ENCODE results near the gene PNRC2. TPM values are rescaled to one million over a fixed set of nuclear protein-coding genes. Genes with fewer than 3 reads are reported as not detected.

Gene PNRC2
- total and polyA plus RNA-seq, 4 donors, result 75.3 to 141 (median 94.1) TPM

GRCh38 chr1:23916209-23917131, 43.2 kb upstream of the PNRC2 start:
- H3K4me3 ChIP-seq (ENCODE audit: low read length in 2 of 2), result no peak overlapping the region
- H3K9me3 ChIP-seq (ENCODE audit: control insufficient read depth, low read length), result no peaks in the 10 kb centered on the region
- H3K4me1 ChIP-seq (ENCODE audit: control insufficient read depth in 1 of 2, insufficient read depth in 2 of 2, low read length in 2 of 2), result no peaks in the 10 kb centered on the region
- ATAC-seq (ENCODE audit: low FRiP score), result peak; percentile 71
- 53 to 62% methylated on average over 12 of the region's 12 CpGs for WGBS, 2 donors
- no peaks in the 10 kb centered on the region for H3K36me3 ChIP-seq (ENCODE audit: control insufficient read depth in 1 of 2, insufficient read depth in 2 of 2, low read length in 1 of 2)
- intact Hi-C loops (cut with DNase I), result loop anchor here (1.0 to 10.0 kb wide), 3 partner anchors 102 to 144 kb away; no protein-coding TSS in a partner anchor
- peak; percentile 78 to 79 for DNase-seq
- no peak overlapping the region for H3K27ac ChIP-seq (ENCODE audit: low read depth in 1 of 2, low read length in 2 of 2)
- no peaks in the 10 kb centered on the region for H3K27me3 ChIP-seq (ENCODE audit: control insufficient read depth in 1 of 2, insufficient read depth in 2 of 2, low read length in 1 of 2)

DNA sequence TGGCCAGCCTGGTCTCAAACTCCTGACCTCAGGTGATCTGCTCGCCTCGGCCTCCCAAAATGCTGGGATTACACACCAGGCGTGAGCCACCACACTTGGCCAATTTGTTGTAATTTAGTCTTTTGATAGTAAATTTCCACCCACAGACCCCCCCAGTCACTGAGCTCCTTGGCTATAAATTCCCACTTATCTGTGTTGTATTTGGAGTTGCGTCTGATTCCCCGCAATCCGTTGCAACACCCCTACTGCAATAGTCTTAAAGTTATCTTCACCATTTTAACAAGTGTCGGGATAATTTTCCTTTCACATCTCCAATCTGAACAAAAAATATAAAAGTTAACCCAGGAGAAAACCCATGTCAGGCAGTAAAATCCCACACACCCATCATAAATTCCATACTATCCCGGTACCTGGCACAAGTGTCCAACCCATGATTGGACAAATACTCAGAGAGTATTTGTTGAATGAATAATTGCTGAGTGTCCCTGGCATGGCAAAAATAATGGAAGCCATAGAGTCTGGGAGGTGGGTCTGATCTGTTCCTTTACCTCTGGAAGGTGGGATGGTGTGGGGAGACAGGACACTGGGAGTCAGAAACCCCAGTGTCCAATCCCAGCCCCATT, 37.2 kb upstream of the PNRC2 start:
- intact Hi-C loops (cut with DNase I), result loop anchor here in 1 of 2 donors (5.0 kb wide), 1 partner anchor 105 kb away; no protein-coding TSS in a partner anchor
- no peak overlapping the region for H3K27ac ChIP-seq (ENCODE audit: low read depth in 1 of 2, low read length in 2 of 2)
- H3K27me3 ChIP-seq (ENCODE audit: control insufficient read depth in 1 of 2, insufficient read depth in 2 of 2, low read length in 1 of 2), result no peaks in the 10 kb centered on the region
- H3K4me3 ChIP-seq (ENCODE audit: low read length in 2 of 2), result no peak overlapping the region
- DNase-seq (no peak), ATAC-seq (ENCODE audit: low FRiP score) (no peak)
- H3K4me1 ChIP-seq (ENCODE audit: control insufficient read depth in 1 of 2, insufficient read depth in 2 of 2, low read length in 2 of 2), result no peaks in the 10 kb centered on the region
- no peaks in the 10 kb centered on the region for H3K36me3 ChIP-seq (ENCODE audit: control insufficient read depth in 1 of 2, insufficient read depth in 2 of 2, low read length in 1 of 2)
- 39% methylated on average over 8 of the region's 8 CpGs for WGBS, 2 donors
- no peaks in the 10 kb centered on the region for H3K9me3 ChIP-seq (ENCODE audit: control insufficient read depth, low read length)

DNA sequence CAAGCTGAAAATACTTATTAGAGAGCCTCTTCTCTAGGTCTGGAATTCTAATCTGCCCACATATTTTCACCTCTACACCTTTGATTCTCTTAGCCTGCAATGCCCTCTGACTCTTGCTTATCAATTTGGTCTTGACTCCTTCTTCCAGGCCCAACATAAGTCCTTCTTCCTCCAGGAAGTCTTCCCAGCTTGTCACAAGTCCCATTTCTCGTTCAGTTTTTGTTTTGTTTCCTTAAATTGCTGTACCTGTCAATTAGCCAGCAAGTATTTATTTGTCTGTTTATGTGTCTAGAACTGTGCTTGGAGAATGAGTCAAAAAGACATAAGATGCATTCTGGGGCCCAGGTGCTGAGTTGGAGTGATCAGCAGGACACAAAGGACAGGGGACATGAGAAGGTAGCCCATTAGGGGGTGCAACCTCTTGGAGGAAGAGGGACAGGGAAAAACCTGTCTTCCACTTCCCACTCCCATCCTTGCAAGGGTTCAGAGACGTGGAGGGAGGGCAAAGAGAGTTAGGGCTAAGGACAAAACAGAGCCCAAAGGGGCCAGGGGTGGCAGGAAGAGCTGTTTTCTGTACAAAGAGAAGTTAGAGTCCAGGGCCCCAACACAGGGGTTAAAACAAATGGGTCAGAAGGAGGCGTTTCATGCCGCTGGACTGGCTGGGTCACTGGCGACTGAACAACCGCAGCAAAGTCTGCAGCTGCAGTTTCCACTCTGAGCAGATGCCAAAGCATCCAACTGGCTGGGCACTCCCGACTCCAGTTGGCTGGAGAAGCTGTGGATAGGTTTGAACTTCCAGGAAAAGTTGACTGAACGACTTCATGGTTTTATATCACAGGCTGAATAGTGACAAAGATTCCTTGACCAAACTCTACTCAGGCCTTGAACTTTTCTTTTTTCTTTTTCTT, 35.8 kb upstream of the PNRC2 start:
- ATAC-seq (ENCODE audit: low FRiP score) (peak; percentile 54), DNase-seq (peak; percentile 78 to 80)
- intact Hi-C loops (cut with DNase I), result loop anchor here in 1 of 2 donors (5.0 kb wide), 1 partner anchor 103 kb away; no protein-coding TSS in a partner anchor

GRCh38 chr1:23924601-23925000, 35.0 kb upstream of the PNRC2 start:
- 95% methylated on average over 11 of the region's 11 CpGs for WGBS, 2 donors
- Histone ChIP-seq H3K9me3 (ENCODE audit: control insufficient read depth, low read length) (no peaks in the 10 kb centered on the region), H3K4me1 (ENCODE audit: control insufficient read depth in 1 of 2, insufficient read depth in 2 of 2, low read length in 2 of 2) (no peaks in the 10 kb centered on the region), H3K4me3 (ENCODE audit: low read length in 2 of 2) (no peak overlapping the region), H3K27ac (ENCODE audit: low read depth in 1 of 2, low read length in 2 of 2) (peak overlapping the region in 1 of 2 donors; percentile 21), H3K36me3 (ENCODE audit: control insufficient read depth in 1 of 2, insufficient read depth in 2 of 2, low read length in 1 of 2) (no peaks in the 10 kb centered on the region), H3K27me3 (ENCODE audit: control insufficient read depth in 1 of 2, insufficient read depth in 2 of 2, low read length in 1 of 2) (no peaks in the 10 kb centered on the region)
- ATAC-seq (ENCODE audit: low FRiP score), result no peak
- intact Hi-C loops (cut with DNase I), result loop anchor here in 1 of 2 donors (5.0 kb wide), 1 partner anchor 103 kb away; no protein-coding TSS in a partner anchor
- DNase-seq, result no peak

More for the DNA sequence above, 35.8 kb upstream of the PNRC2 start:
- WGBS, 2 donors, result 6 to 10% methylated on average over 8 of the region's 8 CpGs
- no peaks in the 10 kb centered on the region for H3K27me3 ChIP-seq (ENCODE audit: control insufficient read depth in 1 of 2, insufficient read depth in 2 of 2, low read length in 1 of 2)
- no peaks in the 10 kb centered on the region for H3K9me3 ChIP-seq (ENCODE audit: control insufficient read depth, low read length)
- no peaks in the 10 kb centered on the region for H3K4me1 ChIP-seq (ENCODE audit: control insufficient read depth in 1 of 2, insufficient read depth in 2 of 2, low read length in 2 of 2)
- H3K4me3 ChIP-seq (ENCODE audit: low read length in 2 of 2), result no peak overlapping the region
- peak overlapping the region; percentile 9 to 14 for H3K27ac ChIP-seq (ENCODE audit: low read depth in 1 of 2, low read length in 2 of 2)
- no peaks in the 10 kb centered on the region for H3K36me3 ChIP-seq (ENCODE audit: control insufficient read depth in 1 of 2, insufficient read depth in 2 of 2, low read length in 1 of 2)

- ATAC-seq (ENCODE audit: low FRiP score) (no peak), DNase-seq (no peak)
- H3K4me3 ChIP-seq (ENCODE audit: low read length in 2 of 2), result no peak overlapping the region
- intact Hi-C loops (cut with DNase I), result no loop called here
- H3K4me1 ChIP-seq (ENCODE audit: control insufficient read depth in 1 of 2, insufficient read depth in 2 of 2, low read length in 2 of 2), result no peaks in the 10 kb centered on the region
- H3K9me3 ChIP-seq (ENCODE audit: control insufficient read depth, low read length), result no peaks in the 10 kb centered on the region
- 84 to 92% methylated on average over 3 of the region's 3 CpGs for WGBS, 2 donors
- H3K27me3 ChIP-seq (ENCODE audit: control insufficient read depth in 1 of 2, insufficient read depth in 2 of 2, low read length in 1 of 2), result no peaks in the 10 kb centered on the region
- peak overlapping the region in 1 of 2 donors; percentile 3 for H3K27ac ChIP-seq (ENCODE audit: low read depth in 1 of 2, low read length in 2 of 2)
- H3K36me3 ChIP-seq (ENCODE audit: control insufficient read depth in 1 of 2, insufficient read depth in 2 of 2, low read length in 1 of 2), result no peaks in the 10 kb centered on the region
These were observed 34.3 kb upstream of the PNRC2 start for GRCh38 chr1:23925279-23925678.

- no peak overlapping the region for H3K27ac ChIP-seq (ENCODE audit: low read depth in 1 of 2, low read length in 2 of 2)
- no peaks in the 10 kb centered on the region for H3K27me3 ChIP-seq (ENCODE audit: control insufficient read depth in 1 of 2, insufficient read depth in 2 of 2, low read length in 1 of 2)
- no peak overlapping the region for H3K4me3 ChIP-seq (ENCODE audit: low read length in 2 of 2)
- ATAC-seq (ENCODE audit: low FRiP score), result no peak
- DNase-seq, result no peak
- H3K36me3 ChIP-seq (ENCODE audit: control insufficient read depth in 1 of 2, insufficient read depth in 2 of 2, low read length in 1 of 2), result no peaks in the 10 kb centered on the region
- 83 to 89% methylated on average over 1 of the region's 1 CpG for WGBS, 2 donors
- no peaks in the 10 kb centered on the region for H3K4me1 ChIP-seq (ENCODE audit: control insufficient read depth in 1 of 2, insufficient read depth in 2 of 2, low read length in 2 of 2)
- intact Hi-C loops (cut with DNase I), result no loop called here
- no peaks in the 10 kb centered on the region for H3K9me3 ChIP-seq (ENCODE audit: control insufficient read depth, low read length)
These were observed 32.5 kb upstream of the PNRC2 start for GRCh38 chr1:23927097-23927496.

DNA sequence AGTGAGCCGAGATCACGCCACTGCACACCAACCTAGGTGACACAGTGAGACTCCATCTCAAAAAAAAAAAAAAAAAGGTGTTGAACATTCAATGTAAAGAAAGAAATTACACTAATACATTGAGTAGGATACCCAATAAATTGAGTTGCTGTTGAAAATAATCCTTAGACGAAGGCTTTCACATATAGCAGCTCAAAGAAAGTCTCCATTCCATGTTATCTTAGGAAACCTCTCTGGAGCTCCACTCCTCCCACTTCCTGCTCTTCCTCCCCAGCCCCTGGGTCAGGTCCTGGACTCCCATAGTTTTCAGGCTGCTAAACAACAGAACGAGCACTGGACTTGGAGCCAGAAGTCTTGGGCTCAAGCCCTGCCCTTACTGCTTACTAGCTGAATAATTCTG, 30.8 kb upstream of the PNRC2 start:
- H3K36me3 ChIP-seq (ENCODE audit: control insufficient read depth in 1 of 2, insufficient read depth in 2 of 2, low read length in 1 of 2), result no peaks in the 10 kb centered on the region
- no peaks in the 10 kb centered on the region for H3K4me1 ChIP-seq (ENCODE audit: control insufficient read depth in 1 of 2, insufficient read depth in 2 of 2, low read length in 2 of 2)
- WGBS, 2 donors, result 74 to 88% methylated on average over 4 of the region's 4 CpGs
- intact Hi-C loops (cut with DNase I), result no loop called here
- ATAC-seq (ENCODE audit: low FRiP score), result no peak
- no peaks in the 10 kb centered on the region for H3K27me3 ChIP-seq (ENCODE audit: control insufficient read depth in 1 of 2, insufficient read depth in 2 of 2, low read length in 1 of 2)
- DNase-seq, result no peak
- H3K9me3 ChIP-seq (ENCODE audit: control insufficient read depth, low read length), result no peaks in the 10 kb centered on the region
- H3K4me3 ChIP-seq (ENCODE audit: low read length in 2 of 2), result no peak overlapping the region
- H3K27ac ChIP-seq (ENCODE audit: low read depth in 1 of 2, low read length in 2 of 2), result no peak overlapping the region

- 85 to 89% methylated on average over 5 of the region's 5 CpGs for WGBS, 2 donors
- H3K4me3 ChIP-seq (ENCODE audit: low read length in 2 of 2), result no peak overlapping the region
- H3K4me1 ChIP-seq (ENCODE audit: control insufficient read depth in 1 of 2, insufficient read depth in 2 of 2, low read length in 2 of 2), result no peaks in the 10 kb centered on the region
- DNase-seq (no peak), ATAC-seq (ENCODE audit: low FRiP score) (no peak)
- H3K27ac ChIP-seq (ENCODE audit: low read depth in 1 of 2, low read length in 2 of 2), result peak overlapping the region; percentile 43 to 92
- H3K9me3 ChIP-seq (ENCODE audit: control insufficient read depth, low read length), result no peaks in the 10 kb centered on the region
- no peaks in the 10 kb centered on the region for H3K27me3 ChIP-seq (ENCODE audit: control insufficient read depth in 1 of 2, insufficient read depth in 2 of 2, low read length in 1 of 2)
- intact Hi-C loops (cut with DNase I), result no loop called here
- no peaks in the 10 kb centered on the region for H3K36me3 ChIP-seq (ENCODE audit: control insufficient read depth in 1 of 2, insufficient read depth in 2 of 2, low read length in 1 of 2)
These were observed 29.4 kb upstream of the PNRC2 start for GRCh38 chr1:23930270-23930669.

All from aorta (tissue), 5 donors.